Suppressor macrophage (primary cell): ENCODE results near the gene CARD9.

Experiments
- DNase-seq, 4 experiments: peaks; one replicate each; pipeline ENCODE4 v3.0.0-alpha.2; 2020 to 2022

The CARD9 gene

GRCh38 chr9:136401173-136401922 is 27.9 kb upstream of the CARD9 start:
- no peak for DNase-seq

- peak; percentile 94 to 97 (median 96) for DNase-seq
These were observed 26.8 kb upstream of the CARD9 start, which contains the start of gene SNAPC4 for GRCh38 chr9:136400038-136400834. Gene SNAPC4 (minus strand): TSS chr9:136400170. CDS start chr9:136398428, 1,742 bp downstream.

GRCh38 chr9:136399176-136400037 is 25.9 kb upstream of the CARD9 start:
- DNase-seq = peak; percentile 34 to 73 (median 56)

DNA sequence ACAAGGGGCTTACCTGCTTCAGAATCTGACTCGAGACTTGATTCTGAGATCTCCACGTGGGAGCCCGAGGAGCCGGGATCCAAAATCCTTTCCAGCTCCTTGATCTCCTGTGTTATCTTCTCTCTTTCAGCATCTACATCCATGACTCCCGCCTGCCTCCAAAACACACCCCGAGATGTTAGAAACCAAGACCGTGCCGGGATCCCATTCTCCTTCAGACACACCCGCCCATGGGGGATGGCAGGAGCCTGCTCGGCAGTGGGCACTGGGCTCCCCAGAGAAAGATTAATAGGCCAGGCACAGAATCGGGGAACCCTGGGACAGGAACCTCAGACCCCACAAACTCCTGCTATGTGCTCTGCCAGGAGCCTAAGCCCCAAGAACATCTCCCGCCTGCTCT is 24.8 kb upstream of the CARD9 start:
- no peak for DNase-seq

- DNase-seq = no peak
These were observed 24.2 kb upstream of the CARD9 start for GRCh38 chr9:136397643-136398042.

GRCh38 chr9:136396219-136396515 is 22.7 kb upstream of the CARD9 start:
- no peak for DNase-seq

GRCh38 chr9:136395345-136396218 is 22.1 kb upstream of the CARD9 start:
- DNase-seq = no peak

GRCh38 chr9:136395020-136395340 is 21.5 kb upstream of the CARD9 start:
- no peak for DNase-seq

- no peak for DNase-seq
These were observed 21.0 kb upstream of the CARD9 start for GRCh38 chr9:136394312-136395019.

- DNase-seq = no peak
These were observed 20.1 kb upstream of the CARD9 start for GRCh38 chr9:136393531-136393930.

DNA sequence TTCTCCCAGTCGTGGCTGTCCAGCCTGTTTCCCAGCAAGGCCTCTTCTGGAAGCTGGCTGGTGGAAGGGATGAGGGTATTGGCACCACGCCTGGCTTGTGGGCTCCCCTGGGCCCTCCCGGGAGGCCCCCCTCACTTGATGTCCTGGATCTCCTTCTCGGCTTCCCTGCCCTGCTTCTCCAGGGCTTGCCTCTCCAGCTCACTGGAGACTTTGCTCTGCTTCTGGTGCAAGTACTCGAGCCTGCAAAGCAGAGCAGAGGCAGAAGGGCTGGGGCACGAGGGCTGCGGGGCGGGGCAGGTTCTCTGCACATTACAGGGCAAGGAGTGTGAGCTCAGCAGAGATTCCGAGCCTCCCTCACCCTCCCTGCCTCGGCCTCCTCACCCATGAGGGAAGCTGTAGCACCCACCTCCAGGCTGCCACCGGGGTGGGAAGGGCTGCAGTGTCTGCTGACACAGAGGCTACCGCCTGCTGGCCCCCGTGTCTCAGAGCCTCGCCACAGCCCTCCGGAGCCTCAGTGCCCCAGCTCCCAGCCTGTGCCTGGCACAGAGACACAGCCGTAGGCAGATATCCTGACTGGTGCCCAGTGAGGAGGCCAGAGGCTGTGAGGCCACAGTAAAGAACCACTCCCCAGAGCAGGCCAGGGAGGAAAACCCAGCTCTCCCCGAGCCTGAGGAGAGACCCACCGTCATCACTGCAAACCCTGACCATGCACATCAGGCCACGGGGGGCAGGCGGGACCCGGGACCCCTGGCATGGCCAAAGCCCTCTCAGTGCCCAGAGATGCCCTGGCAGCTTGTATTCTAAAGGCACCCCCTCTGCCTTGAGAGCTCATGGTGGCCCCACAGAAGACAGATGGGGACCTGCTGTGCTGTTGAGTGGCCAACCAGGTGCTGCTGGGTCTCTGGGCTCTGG is 19.3 kb upstream of the CARD9 start:
- no peak for DNase-seq

DNA sequence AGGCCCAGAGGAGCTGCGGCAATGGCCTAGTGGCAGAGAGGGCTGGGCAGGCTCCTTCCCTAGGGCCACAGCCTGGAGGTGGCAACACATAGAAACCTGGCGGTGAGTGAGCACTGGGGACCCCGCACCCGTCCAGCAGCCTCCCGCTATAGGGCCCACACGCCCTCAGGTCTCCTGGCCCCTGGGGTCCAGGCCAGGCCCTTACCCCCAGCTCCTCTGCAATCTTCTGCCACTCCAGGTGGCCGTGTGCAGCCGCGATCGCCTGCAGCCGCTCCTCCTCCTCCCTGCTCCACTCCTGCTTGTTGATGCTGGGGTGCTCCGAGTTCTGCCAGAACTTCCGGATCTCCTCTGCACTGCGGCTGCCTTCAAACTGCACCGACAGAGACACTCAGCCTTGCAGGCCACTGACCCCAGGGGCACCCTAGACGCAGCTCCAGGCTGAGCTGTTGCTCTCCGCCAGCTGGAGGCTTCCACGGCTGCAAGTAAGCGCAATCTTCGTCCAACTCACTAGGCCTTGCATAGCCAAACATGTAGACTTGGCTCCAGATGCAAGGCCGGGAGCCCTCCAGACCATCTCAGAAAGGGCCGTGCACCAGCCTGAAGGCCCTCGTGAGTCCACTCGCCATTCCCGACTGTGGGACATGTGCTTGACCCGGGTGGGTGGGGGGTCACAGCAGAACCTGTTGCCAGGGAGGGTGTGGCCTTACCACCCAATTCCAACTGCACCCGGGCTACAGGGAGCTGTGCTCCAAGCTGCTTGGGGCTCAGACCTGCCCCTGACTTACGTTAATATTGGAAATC is 18.5 kb upstream of the CARD9 start:
- DNase-seq = no peak

DNA sequence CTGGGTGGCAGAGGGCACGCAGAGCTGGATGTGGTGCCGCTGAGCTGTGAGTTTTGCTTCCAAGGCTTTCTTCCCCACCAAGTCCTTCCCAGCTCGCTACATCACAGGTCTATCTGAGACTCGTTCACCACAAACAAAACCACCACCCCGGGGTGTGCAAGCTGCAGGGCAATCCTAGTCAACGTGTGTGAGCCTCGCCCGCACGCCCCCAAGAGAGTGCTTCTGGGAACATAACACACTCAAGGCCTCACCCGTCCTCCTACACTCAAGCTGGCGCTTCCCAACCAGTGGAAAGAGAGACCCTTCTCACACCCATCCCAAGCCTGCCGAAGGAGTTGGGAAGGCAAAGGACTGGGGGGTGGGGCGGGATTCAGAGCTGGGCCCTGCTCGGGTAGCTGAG is 15.9 kb upstream of the CARD9 start:
- no peak for DNase-seq

GRCh38 chr9:136387217-136387616 is 13.7 kb upstream of the CARD9 start:
- DNase-seq = no peak

- DNase-seq = peak; percentile 25 to 50 (median 45)
These were observed 12.5 kb upstream of the CARD9 start for GRCh38 chr9:136386018-136386417.

GRCh38 chr9:136385015-136385414 is 11.5 kb upstream of the CARD9 start:
- no peak for DNase-seq

- DNase-seq = no peak
These were observed 10.0 kb upstream of the CARD9 start for GRCh38 chr9:136383436-136383835.

DNA sequence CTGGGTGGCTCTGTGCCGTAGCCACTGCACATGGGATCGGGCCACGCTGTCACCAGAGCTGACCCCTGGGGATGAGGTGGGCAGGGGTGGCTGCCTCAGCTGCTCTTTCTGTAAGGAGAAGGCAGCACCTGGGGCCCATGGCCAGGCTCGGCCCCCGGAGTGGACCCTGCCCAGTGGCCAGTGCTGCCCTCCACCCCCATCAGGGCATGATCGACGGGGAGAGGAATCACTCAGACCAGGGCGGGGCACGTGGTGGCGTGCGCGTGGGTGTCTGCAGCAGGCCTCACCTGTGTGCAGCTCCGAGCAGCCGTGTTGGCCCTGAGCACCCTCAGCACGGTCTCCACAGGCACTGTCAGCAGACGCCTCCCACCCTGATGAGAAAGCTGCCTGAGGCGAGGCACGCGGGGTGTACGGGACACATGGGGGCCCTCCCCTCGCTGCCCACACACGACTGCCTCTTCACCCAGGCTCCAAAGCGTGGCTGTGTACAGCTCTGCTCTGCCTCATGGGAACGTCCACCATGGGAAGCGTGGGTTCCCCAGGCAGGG is 8.6 kb upstream of the CARD9 start:
- DNase-seq = no peak

- DNase-seq = no peak
These were observed 7.8 kb upstream of the CARD9 start for GRCh38 chr9:136381311-136381710.
